Measurements from ENCODE around the gene EML6. TPM values are rescaled to one million over a fixed set of nuclear protein-coding genes. Genes with fewer than 3 reads are reported as not detected.

The EML6 gene
- total RNA-seq, 1 experiment from 2014 or later: 1.5 TPM

GRCh38 chr2:54954158-54954557, 230.7 kb downstream of the EML6 start:
- H2BK20ac ChIP-seq (ENCODE audit: low read depth, low read length, poor library complexity, severe bottlenecking): no peak overlapping the region

More at GRCh38 chr2:54954158-54954557, 230.7 kb downstream of the EML6 start:
- Histone ChIP-seq H3K27ac (ENCODE audit: insufficient read length, low read depth, low read length) (no peak overlapping the region), H4K91ac (ENCODE audit: insufficient read length, low read depth, low read length) (no peak overlapping the region), H2BK12ac (ENCODE audit: insufficient read length, low read depth, low read length) (no peak overlapping the region), H3K9me3 (ENCODE audit: control insufficient read depth, low read depth, low read length) (no peaks in the 10 kb centered on the region), H3K14ac (ENCODE audit: insufficient read depth, low read length) (no peak overlapping the region), H3K56ac (ENCODE audit: insufficient read length, low read depth, low read length) (no peak overlapping the region), H3K23me2 (ENCODE audit: insufficient read length, low read depth, low read length, poor library complexity, severe bottlenecking) (no peaks in the 10 kb centered on the region), H3K4ac (ENCODE audit: low read depth, low read length) (no peak overlapping the region), H2BK15ac (ENCODE audit: low read depth, low read length) (no peak overlapping the region), H3K9ac (ENCODE audit: extremely low read depth, insufficient read length, low read length) (no peak overlapping the region), H3K4me1 (ENCODE audit: insufficient read depth, low read length) (no peaks in the 10 kb centered on the region), H3K27me3 (ENCODE audit: insufficient read depth, low read length) (no peaks in the 10 kb centered on the region; the same call in 1 of the 2 replicates), H3K23ac (ENCODE audit: insufficient read length, low read depth, low read length) (no peak overlapping the region), H2AK5ac (ENCODE audit: insufficient read length, low read length) (no peak overlapping the region), H3K79me2 (ENCODE audit: insufficient read depth, low read length) (no peaks in the 10 kb centered on the region), H4K5ac (ENCODE audit: insufficient read length, low read depth, low read length) (no peak overlapping the region), H2BK120ac (ENCODE audit: low read depth, low read length, poor library complexity, severe bottlenecking) (no peak overlapping the region), H2AFZ (ENCODE audit: low read length) (no peak overlapping the region), H4K8ac (replicated peaks; ENCODE audit: insufficient read length, low read depth, low read length) (no peak overlapping the region), H3K18ac (ENCODE audit: insufficient read length, low read depth, low read length) (no peak overlapping the region), H3T11ph (ENCODE audit: low read length) (no peak overlapping the region), H3K4me2 (ENCODE audit: insufficient read depth, insufficient read length, low read length) (no peak overlapping the region), H4K20me1 (ENCODE audit: control insufficient read depth, insufficient read depth, insufficient read length) (no peaks in the 10 kb centered on the region), H3K79me1 (ENCODE audit: insufficient read depth, low read depth, low read length, poor library complexity, severe bottlenecking) (no peaks in the 10 kb centered on the region), H2BK5ac (ENCODE audit: insufficient read length, low read length) (no peak overlapping the region)
- Mint-ChIP-seq H3K4me1 (peaks cover 10 to 19% of the 10 kb centered on the region in 2 experiments), H3K27ac (no peak overlapping the region), H3K36me3 (ENCODE audit: insufficient read depth in 1 of 3, low read depth in 3 of 3) (no peaks in the 10 kb centered on the region), H3K27me3 (ENCODE audit: low read depth) (no peaks in the 10 kb centered on the region; the same call in 1 of the 2 replicates), H3K9me3 (no peaks in the 10 kb centered on the region), H3K4me3 (no peak overlapping the region)
- no peak for DNase-seq
- TF ChIP-seq CTCF (conservative IDR thresholded peaks at IDR 0.05): no peak
- no CpG with 5 or more reads among the region's 8 CpGs for WGBS (ENCODE audit: extremely low coverage, insufficient read length, low lambda C conversion rate)
